ENCODE data around the gene PLA2G7. TPM values are rescaled to one million over a fixed set of nuclear protein-coding genes. Genes with fewer than 3 reads are reported as not detected.

PLA2G7 gene
- total RNA-seq, 1 experiment from 2014 or later = not detected

GRCh38 chr6:46688966-46689335 lies 46.2 kb downstream of the PLA2G7 start:
- Histone ChIP-seq H3K4me3 (ENCODE audit: low read depth, low read length, poor library complexity, severe bottlenecking) (no peak overlapping the region), H3K27ac (ENCODE audit: low read depth, low read length, poor library complexity, severe bottlenecking) (no peak overlapping the region), H3K36me3 (ENCODE audit: insufficient read depth, low read length, poor library complexity, severe bottlenecking) (no peaks in the 10 kb centered on the region), H3K9me3 (ENCODE audit: low read depth, low read length, poor library complexity, severe bottlenecking) (no peaks in the 10 kb centered on the region), H3K27me3 (replicated peaks; ENCODE audit: insufficient read depth, low read depth, low read length, poor library complexity) (peaks cover 9% of the 10 kb centered on the region), H3K4me1 (ENCODE audit: insufficient read depth, low read length, poor library complexity, severe bottlenecking) (no peaks in the 10 kb centered on the region)
- CTCF ChIA-PET = no interaction called here
- intact Hi-C loops (cut with micrococcal nuclease; ENCODE audit: unreplicated experiment) = no loop called here
- no TSS peak for BruUV-seq (replicated peaks)
- POLR2A ChIA-PET (ENCODE audit: low non-redundant PET) = no interaction called here
- no peak for DNase-seq (ENCODE audit: low spot score)
- TF ChIP-seq EZH2 (IDR thresholded peaks at IDR 0.05; ENCODE audit: borderline replicate concordance, low read depth, low read length, poor library complexity, severe bottlenecking) (no peak), CTCF (conservative IDR thresholded peaks at IDR 0.05; ENCODE audit: low read depth, low read length) (no peak)

GRCh38 chr6:46688117-46688965 lies 46.8 kb downstream of the PLA2G7 start:
- Histone ChIP-seq H3K9me3 (ENCODE audit: low read depth, low read length, poor library complexity, severe bottlenecking) (no peaks in the 10 kb centered on the region), H3K36me3 (ENCODE audit: insufficient read depth, low read length, poor library complexity, severe bottlenecking) (no peaks in the 10 kb centered on the region), H3K4me3 (ENCODE audit: low read depth, low read length, poor library complexity, severe bottlenecking) (no peak overlapping the region), H3K27me3 (replicated peaks; ENCODE audit: insufficient read depth, low read depth, low read length, poor library complexity) (peaks cover 9% of the 10 kb centered on the region), H3K27ac (ENCODE audit: low read depth, low read length, poor library complexity, severe bottlenecking) (no peak overlapping the region), H3K4me1 (ENCODE audit: insufficient read depth, low read length, poor library complexity, severe bottlenecking) (no peaks in the 10 kb centered on the region)
- intact Hi-C loops (cut with micrococcal nuclease; ENCODE audit: unreplicated experiment) = no loop called here
- DNase-seq (ENCODE audit: low spot score) = no peak
- ChIA-PET CTCF (no interaction called here), POLR2A (ENCODE audit: low non-redundant PET) (no interaction called here)
- no peak for TF ChIP-seq EZH2 (IDR thresholded peaks at IDR 0.05; ENCODE audit: borderline replicate concordance, low read depth, low read length, poor library complexity, severe bottlenecking)
- no peak for TF ChIP-seq CTCF (conservative IDR thresholded peaks at IDR 0.05; ENCODE audit: low read depth, low read length)
- no TSS peak for BruUV-seq (replicated peaks)

GRCh38 chr6:46687619-46688097 lies 47.5 kb downstream of the PLA2G7 start, which contains the start of gene TDRD6:
TDRD6 (plus strand) TSS chr6:46687885; CDS start chr6:46688129, 244 bp downstream.
- TF ChIP-seq EZH2 (IDR thresholded peaks at IDR 0.05; ENCODE audit: borderline replicate concordance, low read depth, low read length, poor library complexity, severe bottlenecking) (no peak), CTCF (conservative IDR thresholded peaks at IDR 0.05; ENCODE audit: low read depth, low read length) (no peak)
- DNase-seq (ENCODE audit: low spot score) = no peak
- H3K4me3 ChIP-seq (ENCODE audit: low read depth, low read length, poor library complexity, severe bottlenecking) = no peak within 1 kb of the TSS
- no peaks in the 10 kb centered on the region for H3K36me3 ChIP-seq (ENCODE audit: insufficient read depth, low read length, poor library complexity, severe bottlenecking)
- H3K4me1 ChIP-seq (ENCODE audit: insufficient read depth, low read length, poor library complexity, severe bottlenecking) = no peaks in the 10 kb centered on the region
- no TSS peak for BruUV-seq (replicated peaks)
- CTCF ChIA-PET = no interaction called here
- H3K9me3 ChIP-seq (ENCODE audit: low read depth, low read length, poor library complexity, severe bottlenecking) = no peaks in the 10 kb centered on the region
- intact Hi-C loops (cut with micrococcal nuclease; ENCODE audit: unreplicated experiment) = no loop called here
- POLR2A ChIA-PET (ENCODE audit: low non-redundant PET) = no interaction called here
- H3K27me3 ChIP-seq (replicated peaks; ENCODE audit: insufficient read depth, low read depth, low read length, poor library complexity) = peaks cover 9% of the 10 kb centered on the region
- H3K27ac ChIP-seq (ENCODE audit: low read depth, low read length, poor library complexity, severe bottlenecking) = no peak within 1 kb of the TSS

Measured in A673 (cell line).